GM12878 (cell line): ENCODE results near the gene INO80C. TPM values are rescaled to one million over a fixed set of nuclear protein-coding genes. Genes with fewer than 3 reads are reported as not detected.

Source experiments
- ATAC-seq: fragments of 200-7000 bp; cut with Tn5 transposase; 3 replicates; pipeline ENCODE4 v1.9.1; 2020; ENCODE audit warnings: mild to moderate bottlenecking, moderate library complexity
- BruUV-seq: library from RNA; stranded (reverse); fragments of 400-500 nt; replicated peaks from 2 replicates; lab custom pipeline; 2021; lab: Mats Ljungman, UMichigan
- CTCF ChIA-PET: fragments of 300-600 bp; sonication (Branson Sonifier 250); formaldehyde crosslinking; extraction: SDS; loops from one replicate; lab custom pipeline; 2021; ENCODE audit warnings: inconsistent platforms; lab: Yijun Ruan, JAX
- POLR2A ChIA-PET: fragments of 350-600 bp; formaldehyde crosslinking; extraction: SDS; loops from one replicate; lab custom pipeline; 2021; ENCODE audit warnings: inconsistent platforms; lab: Charles Lee
- RAD21 ChIA-PET: fragments of 300-600 bp; sonication (Branson Sonifier 250); formaldehyde crosslinking; loops from one replicate; lab custom pipeline; 2023; ENCODE audit warnings: antibody characterized with exemption; ENCODE audit not compliant: unreplicated experiment; lab: Charles Lee
- SMC1A ChIA-PET: fragments of 300-600 bp; sonication (Branson Sonifier 250); formaldehyde crosslinking; loops from one replicate; lab custom pipeline; 2023; ENCODE audit not compliant: unreplicated experiment, uncharacterized antibody; lab: Charles Lee
- DNase-seq: peaks from one replicate; pipeline ENCODE4 v3.0.0-alpha.2; 2011; ENCODE audit warnings: low read depth, low spot score
- FAIRE-seq: peaks from 3 replicates; lab custom pipeline; 2011; peaks lifted over from hg19 to GRCh38; lab: Jason Lieb, UNC
- H2AFZ ChIP-seq: 2 replicates; pipeline ENCODE4 v1.6.0; 2011; ENCODE audit warnings: low read depth, low read length, control low read depth; ENCODE audit not compliant: control insufficient read depth
- H3K27ac ChIP-seq: 2 replicates; pipeline ENCODE4 v1.5.1; 2011; ENCODE audit warnings: control low read depth; ENCODE audit not compliant: control insufficient read depth, insufficient read depth
- H3K27me3 ChIP-seq, 2 experiments: replicated peaks in 1 of 2; 2 replicates each; pipeline versions ENCODE4 v1.6.0 to v1.6.1; 2011; ENCODE audit warnings: low read length in 1 of 2; ENCODE audit not compliant: control insufficient read depth in 2 of 2, insufficient read depth in 2 of 2
- H3K36me3 ChIP-seq, 2 experiments: 2 replicates each; pipeline ENCODE4 v1.5.1; 2011; ENCODE audit warnings: low read length in 1 of 2; ENCODE audit not compliant: control insufficient read depth in 2 of 2, insufficient read depth in 2 of 2
- H3K4me1 ChIP-seq: 2 replicates; pipeline ENCODE4 v1.6.1; 2011; ENCODE audit warnings: mild to moderate bottlenecking, low read length, moderate library complexity, mixed read lengths; ENCODE audit not compliant: control insufficient read depth, insufficient read depth
- H3K4me2 ChIP-seq: 2 replicates; pipeline ENCODE4 v1.6.0; 2011; ENCODE audit warnings: control low read depth; ENCODE audit not compliant: control insufficient read depth, insufficient read depth
- H3K4me3 ChIP-seq: fragments of 200-600 bp; sonication (generic); 2 replicates; pipeline ENCODE4 v1.5.1; 2016
- H3K79me2 ChIP-seq: 2 replicates; pipeline ENCODE4 v1.6.0; 2011; ENCODE audit warnings: low read length; ENCODE audit not compliant: control insufficient read depth, insufficient read depth
- H3K9ac ChIP-seq: 2 replicates; pipeline ENCODE4 v1.8.0; 2011; ENCODE audit warnings: low read length, control low read depth, mixed read lengths; ENCODE audit not compliant: control insufficient read depth, insufficient read depth
- H3K9me3 ChIP-seq: replicated peaks from 3 replicates; pipeline ENCODE4 v1.5.1; 2011; ENCODE audit warnings: mild to moderate bottlenecking, low read length; ENCODE audit not compliant: control insufficient read depth, insufficient read depth
- H4K20me1 ChIP-seq: 2 replicates; pipeline ENCODE4 v1.6.0; 2011; ENCODE audit not compliant: control insufficient read depth, insufficient read depth
- BMI1 ChIP-seq: fragments of 450-650 bp; IDR thresholded peaks from 2 replicates; pipeline ENCODE4 v1.6.1; 2016; ENCODE audit warnings: mild to moderate bottlenecking, moderate library complexity, borderline replicate concordance
- BRCA1 ChIP-seq: IDR thresholded peaks from 2 replicates; pipeline ENCODE4 v1.6.1; 2011; ENCODE audit warnings: low read depth, low read length, improper control_type of control experiment
- CBX3 ChIP-seq: fragments of 200-600 bp; sonication (generic); IDR thresholded peaks from 2 replicates; pipeline ENCODE4 v1.6.1; 2016; ENCODE audit warnings: low read depth, borderline replicate concordance
- CHD2 ChIP-seq: IDR thresholded peaks from 2 replicates; pipeline ENCODE4 v1.6.1; 2011; ENCODE audit warnings: low read depth, low read length, improper control_type of control experiment, borderline replicate concordance
- FOXK2 ChIP-seq: fragments of 450-650 bp; IDR thresholded peaks from 2 replicates; pipeline ENCODE4 v1.6.1; 2017; ENCODE audit warnings: mild to moderate bottlenecking, moderate library complexity
- KDM1A ChIP-seq: fragments of 200-600 bp; sonication (generic); IDR thresholded peaks from 2 replicates; pipeline ENCODE4 v1.6.1; 2016; ENCODE audit warnings: borderline replicate concordance
- SMAD5 ChIP-seq: IDR thresholded peaks from 2 replicates; pipeline ENCODE4 v1.6.1; 2016; ENCODE audit warnings: antibody characterized with exemption, low read depth
- SP1 ChIP-seq: IDR thresholded peaks from one replicate; pipeline ENCODE4 v1.6.1; 2011; ENCODE audit warnings: low read depth, low read length
- SPI1 ChIP-seq: IDR thresholded peaks from 2 replicates; pipeline ENCODE4 v1.6.1; 2011; ENCODE audit warnings: low read depth, mild to moderate bottlenecking, low read length, moderate library complexity, borderline replicate concordance; ENCODE audit not compliant: insufficient read depth
- SUPT20H ChIP-seq: IDR thresholded peaks from 2 replicates; pipeline ENCODE4 v1.6.1; 2011; ENCODE audit warnings: low read depth, mild to moderate bottlenecking, low read length, moderate library complexity, borderline replicate concordance; ENCODE audit not compliant: control insufficient read depth
- TCF7 ChIP-seq: IDR thresholded peaks from 2 replicates; pipeline ENCODE4 v1.6.1; 2014; ENCODE audit warnings: antibody characterized with exemption, borderline replicate concordance
- WGBS: methylation state at CpG from one replicate; pipeline ENCODE4 v1.1.6; 2016; ENCODE audit warnings: low lambda C conversion rate; ENCODE audit not compliant: insufficient replicate concordance, insufficient coverage; ENCODE audit errors: missing lambda C conversion rate; 5-methylcytosine and 5-hydroxymethylcytosine counted together
- in situ Hi-C: fragments of 300-500 bp; cut with MboI; formaldehyde crosslinking; loops from 9 replicates; pipeline ENCODE4 v1.14.3; 2018; ENCODE audit warnings: mixed read lengths
- intact Hi-C: fragments of 100-400 bp; cut with micrococcal nuclease; formaldehyde crosslinking; loops from one replicate; pipeline ENCODE4 v1.14.2; 2022; ENCODE audit not compliant: unreplicated experiment
- polyA plus RNA-seq, 11 experiments: library from polyadenylated mRNA; depleted of rRNA in 4 of 11; unstranded in 6 of 11; stranded (reverse) in 5 of 11; fragments of >200 nt; fragmentation: Nextera tagmentation in 4 of 11; fragmentation: Illumina TruSeq in 1 of 11; extraction: Ambion mirVana in 4 of 11; extraction: Trizol in 1 of 11; gene quantifications; 1 replicate in 1 of 11; 2 replicates in 10 of 11; pipeline versions ENCODE4 v1.2.1 to v1.2.3, GENCODE V29; 2011 to 2016; ENCODE audit warnings: inconsistent platforms in 2 of 11, missing spikeins in 2 of 11, low read depth in 1 of 11
- total RNA-seq, 4 experiments: library from RNA; depleted of rRNA in 3 of 4; stranded (reverse); fragments of >200 nt in 3 of 4; fragmentation: Illumina TruSeq in 1 of 4; extraction: Trizol in 1 of 4; gene quantifications; 2 replicates each; pipeline versions ENCODE4 v1.2.1 to v1.2.3, GENCODE V29; 2013 to 2021
- TF ChIP-seq, protein P1 (sequence below): fragments of 450-650 bp; conservative IDR thresholded peaks from 2 replicates; pipeline ENCODE4 v1.6.1; 2017; ENCODE audit warnings: mild to moderate bottlenecking, moderate library complexity
- TF ChIP-seq, protein P2 (sequence below): fragments of 450-650 bp; IDR thresholded peaks from 2 replicates; pipeline ENCODE4 v1.6.1; 2017; ENCODE audit warnings: low read depth, mild to moderate bottlenecking, moderate library complexity
- TF ChIP-seq, protein P3 (sequence below): IDR thresholded peaks from 2 replicates; pipeline ENCODE4 v1.6.1; 2011; ENCODE audit warnings: low read depth, mild to moderate bottlenecking, low read length, moderate library complexity, borderline replicate concordance; ENCODE audit errors: extremely low read depth

Gene INO80C
- total and polyA plus RNA-seq, 10 of the 15 experiments (the other 5 are each of a cell fraction or from before 2014, with no cell fraction given): 9.9 to 43.2 (median 30.1) TPM

DNA sequence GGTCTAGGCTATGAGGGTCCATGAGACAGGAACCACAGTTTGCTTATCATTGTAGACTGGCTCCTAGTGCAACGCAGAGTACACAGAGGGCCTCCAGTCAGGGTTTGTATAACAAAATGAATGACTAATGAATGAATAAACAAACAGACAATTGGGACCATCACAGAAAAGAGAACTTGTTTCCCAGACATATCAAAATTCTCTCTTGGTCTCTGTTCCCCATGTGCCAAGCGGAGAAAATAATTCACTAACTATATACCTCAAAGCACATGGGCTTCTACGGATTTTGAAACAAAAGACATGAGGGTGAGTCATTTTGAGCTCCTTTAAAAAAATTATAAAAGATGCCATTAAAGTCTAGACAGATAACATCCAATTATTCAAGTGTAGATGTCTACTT lies 28.0 kb downstream of the INO80C start:
- in situ Hi-C loops (no loop called here), intact Hi-C loops (no loop called here)
- H3K9me3 ChIP-seq: no peaks in the 10 kb centered on the region
- H3K27ac ChIP-seq: no peak overlapping the region
- H3K36me3 ChIP-seq: no peaks in the 10 kb centered on the region; a peak in 1 of 4 replicates
- H3K4me3 ChIP-seq: no peak overlapping the region
- WGBS: 99% methylated on average over 3 of the region's 3 CpGs
- CTCF ChIA-PET: no interaction called here
- RAD21 ChIA-PET: interaction anchor here (1.8 kb wide), 1 partner anchor 9 kb away, joined by 8 read pairs; no protein-coding TSS in a partner anchor
- ATAC-seq (no peak), FAIRE-seq (no peak), DNase-seq (no peak)
- no peak overlapping the region for H3K9ac ChIP-seq
- H3K79me2 ChIP-seq: no peaks in the 10 kb centered on the region
- H3K4me1 ChIP-seq: peaks cover 17% of the 10 kb centered on the region
- no TSS peak for BruUV-seq
- no peak overlapping the region for H3K4me2 ChIP-seq
- H2AFZ ChIP-seq: no peak overlapping the region
- SMC1A ChIA-PET: interaction anchor here (1.2 to 1.4 kb wide), 2 partner anchors 9 to 25 kb away, joined by 5 read pairs; no protein-coding TSS in a partner anchor
- POLR2A ChIA-PET: interaction anchor here (0.6 to 1.2 kb wide), 2 partner anchors 11 to 17 kb away, joined by 3 to 6 read pairs; no protein-coding TSS in a partner anchor
- TF ChIP-seq, protein P1, sequence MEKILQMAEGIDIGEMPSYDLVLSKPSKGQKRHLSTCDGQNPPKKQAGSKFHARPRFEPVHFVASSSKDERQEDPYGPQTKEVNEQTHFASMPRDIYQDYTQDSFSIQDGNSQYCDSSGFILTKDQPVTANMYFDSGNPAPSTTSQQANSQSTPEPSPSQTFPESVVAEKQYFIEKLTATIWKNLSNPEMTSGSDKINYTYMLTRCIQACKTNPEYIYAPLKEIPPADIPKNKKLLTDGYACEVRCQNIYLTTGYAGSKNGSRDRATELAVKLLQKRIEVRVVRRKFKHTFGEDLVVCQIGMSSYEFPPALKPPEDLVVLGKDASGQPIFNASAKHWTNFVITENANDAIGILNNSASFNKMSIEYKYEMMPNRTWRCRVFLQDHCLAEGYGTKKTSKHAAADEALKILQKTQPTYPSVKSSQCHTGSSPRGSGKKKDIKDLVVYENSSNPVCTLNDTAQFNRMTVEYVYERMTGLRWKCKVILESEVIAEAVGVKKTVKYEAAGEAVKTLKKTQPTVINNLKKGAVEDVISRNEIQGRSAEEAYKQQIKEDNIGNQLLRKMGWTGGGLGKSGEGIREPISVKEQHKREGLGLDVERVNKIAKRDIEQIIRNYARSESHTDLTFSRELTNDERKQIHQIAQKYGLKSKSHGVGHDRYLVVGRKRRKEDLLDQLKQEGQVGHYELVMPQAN: no peak
- no peak for TF ChIP-seq CBX3
- no peak for TF ChIP-seq FOXK2
- no peak for TF ChIP-seq SMAD5
- TF ChIP-seq BMI1: no peak
- no peak for TF ChIP-seq SPI1
- TF ChIP-seq SP1: no peak
- TF ChIP-seq CHD2: no peak
- TF ChIP-seq TCF7: no peak
- TF ChIP-seq, protein P2, sequence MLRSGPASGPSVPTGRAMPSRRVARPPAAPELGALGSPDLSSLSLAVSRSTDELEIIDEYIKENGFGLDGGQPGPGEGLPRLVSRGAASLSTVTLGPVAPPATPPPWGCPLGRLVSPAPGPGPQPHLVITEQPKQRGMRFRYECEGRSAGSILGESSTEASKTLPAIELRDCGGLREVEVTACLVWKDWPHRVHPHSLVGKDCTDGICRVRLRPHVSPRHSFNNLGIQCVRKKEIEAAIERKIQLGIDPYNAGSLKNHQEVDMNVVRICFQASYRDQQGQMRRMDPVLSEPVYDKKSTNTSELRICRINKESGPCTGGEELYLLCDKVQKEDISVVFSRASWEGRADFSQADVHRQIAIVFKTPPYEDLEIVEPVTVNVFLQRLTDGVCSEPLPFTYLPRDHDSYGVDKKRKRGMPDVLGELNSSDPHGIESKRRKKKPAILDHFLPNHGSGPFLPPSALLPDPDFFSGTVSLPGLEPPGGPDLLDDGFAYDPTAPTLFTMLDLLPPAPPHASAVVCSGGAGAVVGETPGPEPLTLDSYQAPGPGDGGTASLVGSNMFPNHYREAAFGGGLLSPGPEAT: no peak
- no peak for TF ChIP-seq KDM1A
- TF ChIP-seq SUPT20H: no peak
- TF ChIP-seq, protein P3, sequence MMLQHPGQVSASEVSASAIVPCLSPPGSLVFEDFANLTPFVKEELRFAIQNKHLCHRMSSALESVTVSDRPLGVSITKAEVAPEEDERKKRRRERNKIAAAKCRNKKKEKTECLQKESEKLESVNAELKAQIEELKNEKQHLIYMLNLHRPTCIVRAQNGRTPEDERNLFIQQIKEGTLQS: no peak
- TF ChIP-seq BRCA1: no peak
- H4K20me1 ChIP-seq: no peaks in the 10 kb centered on the region
- no peaks in the 10 kb centered on the region for H3K27me3 ChIP-seq
